ENCODE results near the gene MAP3K5. TPM values are rescaled to one million over a fixed set of nuclear protein-coding genes. Genes with fewer than 3 reads are reported as not detected.
"Not testable (repeated sequence)": the region's sequence is repeated elsewhere in the genome, so short reads cannot be mapped to it uniquely, and the experiment has no call there.

Gene MAP3K5
- total RNA-seq, 4 donors from 2014 or later: 16.2 to 52.7 (median 34.8) TPM

GRCh38 chr6:136820561-136820960 is 28.3 kb upstream of the MAP3K5 start:
- Histone ChIP-seq H3K27me3 (no peaks in the 10 kb centered on the region), H3K4me3 (no peak overlapping the region), H3K4me1 (peaks cover 0 to 11% (median 4%) of the 10 kb centered on the region in 4 donors), H3K27ac (no peak overlapping the region), H3K36me3 (no peaks in the 10 kb centered on the region), H3K9me3 (no peaks in the 10 kb centered on the region)
- TF ChIP-seq CTCF (IDR thresholded peaks at IDR 0.05) (no peak), EP300 (IDR thresholded peaks at IDR 0.05; ENCODE audit: low read depth) (no peak), POLR2A (IDR thresholded peaks at IDR 0.05) (no peak), POLR2AphosphoS5 (IDR thresholded peaks at IDR 0.05) (no peak)
- DNase-seq: no peak
- WGBS, 2 donors (ENCODE audit: low coverage in 1 of 2): 63 to 76% methylated on average over 2 of the region's 2 CpGs
- in situ Hi-C loops (cut with MboI; ENCODE audit: low pct_ligation_motif_present in 1 of 4, low pct_unique_long_range_greater_than_20kb in 1 of 4, low sequenced_read_pairs in 3 of 4) (no loop called here), intact Hi-C loops (cut with DNase I; ENCODE audit: low total_unique reads) (no loop called here)

- TF ChIP-seq CTCF (IDR thresholded peaks at IDR 0.05) (no peak), POLR2AphosphoS5 (IDR thresholded peaks at IDR 0.05) (no peak), EP300 (IDR thresholded peaks at IDR 0.05; ENCODE audit: low read depth) (no peak), POLR2A (IDR thresholded peaks at IDR 0.05) (no peak)
- no peaks in the 10 kb centered on the region for H3K36me3 ChIP-seq
- H3K4me3 ChIP-seq: no peak overlapping the region
- no peaks in the 10 kb centered on the region for H3K9me3 ChIP-seq
- no peak overlapping the region for H3K27ac ChIP-seq
- intact Hi-C loops (cut with DNase I; ENCODE audit: low total_unique reads): no loop called here
- in situ Hi-C loops (cut with MboI; ENCODE audit: low pct_ligation_motif_present in 1 of 4, low pct_unique_long_range_greater_than_20kb in 1 of 4, low sequenced_read_pairs in 3 of 4): no loop called here
- no peak for DNase-seq
- 70 to 74% methylated on average over 2 of the region's 2 CpGs for WGBS, 2 donors (ENCODE audit: low coverage in 1 of 2)
- peaks cover 0 to 2% (median under 1%) of the 10 kb centered on the region in 4 donors for H3K4me1 ChIP-seq
- no peaks in the 10 kb centered on the region for H3K27me3 ChIP-seq
Measured at GRCh38 chr6:136816656-136817055, 24.4 kb upstream of the MAP3K5 start.

- WGBS, 2 donors (ENCODE audit: low coverage in 1 of 2): 79% methylated on average over 1 of the region's 1 CpG; no CpG with 5 or more reads in 1 of the 2 donors
- H3K4me3 ChIP-seq; H3K36me3 ChIP-seq; H3K27me3 ChIP-seq; DNase-seq; H3K9me3 ChIP-seq; H3K4me1 ChIP-seq; intact Hi-C loops (cut with DNase I; ENCODE audit: low total_unique reads); in situ Hi-C loops (cut with MboI; ENCODE audit: low pct_ligation_motif_present in 1 of 4, low pct_unique_long_range_greater_than_20kb in 1 of 4, low sequenced_read_pairs in 3 of 4); H3K27ac ChIP-seq: not testable (repeated sequence)
Measured at GRCh38 chr6:136815608-136816007, 23.3 kb upstream of the MAP3K5 start.

- H3K36me3 ChIP-seq: no peaks in the 10 kb centered on the region
- TF ChIP-seq POLR2A (IDR thresholded peaks at IDR 0.05) (no peak), POLR2AphosphoS5 (IDR thresholded peaks at IDR 0.05) (no peak), EP300 (IDR thresholded peaks at IDR 0.05; ENCODE audit: low read depth) (no peak), CTCF (IDR thresholded peaks at IDR 0.05) (no peak)
- intact Hi-C loops (cut with DNase I; ENCODE audit: low total_unique reads): no loop called here
- H3K27ac ChIP-seq: no peak overlapping the region
- WGBS, 2 donors (ENCODE audit: low coverage in 1 of 2): 88% methylated on average over 2 of the region's 2 CpGs; no CpG with 5 or more reads in 1 of the 2 donors
- H3K27me3 ChIP-seq: no peaks in the 10 kb centered on the region
- no peaks in the 10 kb centered on the region for H3K9me3 ChIP-seq
- H3K4me3 ChIP-seq: no peak overlapping the region
- no peaks in the 10 kb centered on the region for H3K4me1 ChIP-seq
- no peak for DNase-seq
- in situ Hi-C loops (cut with MboI; ENCODE audit: low pct_ligation_motif_present in 1 of 4, low pct_unique_long_range_greater_than_20kb in 1 of 4, low sequenced_read_pairs in 3 of 4): no loop called here
Measured at GRCh38 chr6:136812174-136812573, 19.9 kb upstream of the MAP3K5 start.

- TF ChIP-seq POLR2AphosphoS5 (IDR thresholded peaks at IDR 0.05) (no peak), POLR2A (IDR thresholded peaks at IDR 0.05) (no peak), EP300 (IDR thresholded peaks at IDR 0.05; ENCODE audit: low read depth) (no peak), CTCF (IDR thresholded peaks at IDR 0.05) (no peak)
- Histone ChIP-seq H3K27ac (no peak overlapping the region), H3K9me3 (no peaks in the 10 kb centered on the region), H3K4me3 (no peak overlapping the region), H3K27me3 (no peaks in the 10 kb centered on the region), H3K36me3 (no peaks in the 10 kb centered on the region), H3K4me1 (no peaks in the 10 kb centered on the region)
- intact Hi-C loops (cut with DNase I; ENCODE audit: low total_unique reads) (no loop called here), in situ Hi-C loops (cut with MboI; ENCODE audit: low pct_ligation_motif_present in 1 of 4, low pct_unique_long_range_greater_than_20kb in 1 of 4, low sequenced_read_pairs in 3 of 4) (no loop called here)
- DNase-seq: no peak
Measured at GRCh38 chr6:136811272-136811671, 19.0 kb upstream of the MAP3K5 start.
